CD4-positive, alpha-beta T cell treated with Interleukin-4 for 1 hour (primary cell): ENCODE data around the gene ABCC9.
"Not testable (repeated sequence)": the region's sequence is repeated elsewhere in the genome, so short reads cannot be mapped to it uniquely, and the experiment has no call there.

Experiments
- DNase-seq, 2 donors: peaks; one replicate each; pipeline ENCODE4 v3.0.0-alpha.2; 2020 to 2022

The ABCC9 gene

GRCh38 chr12:21933656-21934055, 7.6 kb downstream of the ABCC9 start:
- DNase-seq: no peak

GRCh38 chr12:21929972-21930371, 11.3 kb downstream of the ABCC9 start:
- not testable (repeated sequence) for DNase-seq

- no peak for DNase-seq
Measured at GRCh38 chr12:21925296-21925913, 15.8 kb downstream of the ABCC9 start.

GRCh38 chr12:21921436-21921835, 19.8 kb downstream of the ABCC9 start:
- DNase-seq: no peak

- DNase-seq: no peak
Measured at GRCh38 chr12:21918456-21918855, 22.8 kb downstream of the ABCC9 start.

GRCh38 chr12:21913823-21914222, 27.4 kb downstream of the ABCC9 start:
- DNase-seq: no peak

- no peak for DNase-seq
Measured at GRCh38 chr12:21912318-21912717, 28.9 kb downstream of the ABCC9 start.

- no peak for DNase-seq
Measured at GRCh38 chr12:21911832-21912231, 29.4 kb downstream of the ABCC9 start.

GRCh38 chr12:21910657-21911056, 30.6 kb downstream of the ABCC9 start:
- no peak for DNase-seq

- no peak for DNase-seq
Measured at GRCh38 chr12:21907948-21908837, 33.0 kb downstream of the ABCC9 start.

GRCh38 chr12:21906919-21907493, 34.2 kb downstream of the ABCC9 start:
- DNase-seq: no peak

GRCh38 chr12:21899532-21899931, 41.7 kb downstream of the ABCC9 start:
- DNase-seq: not testable (repeated sequence)

- no peak for DNase-seq
Measured at GRCh38 chr12:21895651-21896050, 45.6 kb downstream of the ABCC9 start.

- no peak for DNase-seq
Measured at GRCh38 chr12:21894792-21895595, 46.2 kb downstream of the ABCC9 start.

GRCh38 chr12:21893924-21894323, 47.3 kb downstream of the ABCC9 start:
- no peak for DNase-seq

GRCh38 chr12:21892341-21892740, 48.9 kb downstream of the ABCC9 start:
- no peak for DNase-seq

GRCh38 chr12:21891751-21892217, 49.4 kb downstream of the ABCC9 start:
- DNase-seq: no peak

GRCh38 chr12:21888276-21888863, 52.9 kb downstream of the ABCC9 start:
- DNase-seq: no peak

- no peak for DNase-seq
Measured at GRCh38 chr12:21884936-21885335, 56.3 kb downstream of the ABCC9 start.

- no peak for DNase-seq
Measured at GRCh38 chr12:21882635-21883034, 58.6 kb downstream of the ABCC9 start.

- DNase-seq: no peak
Measured at GRCh38 chr12:21881965-21882364, 59.3 kb downstream of the ABCC9 start.

- DNase-seq: no peak
Measured at GRCh38 chr12:21879312-21879711, 61.9 kb downstream of the ABCC9 start.
